Thyroid gland (tissue), 4 donors: Measurements from ENCODE around the gene SND1. TPM values are rescaled to one million over a fixed set of nuclear protein-coding genes. Genes with fewer than 3 reads are reported as not detected.

ENCODE experiments used
- DNase-seq, 2 donors: peaks; one replicate each; pipeline ENCODE4 v3.0.0-alpha.2; 2019
- H3K27ac ChIP-seq, 3 donors: fragments of 200-600 bp; sonication (generic); 1 replicate in 2 of 3; 2 replicates in 1 of 3; pipeline ENCODE4 v1.5.1; 2016 to 2019; ENCODE audit warnings: mild to moderate bottlenecking in 1 of 3, moderate library complexity in 1 of 3
- H3K27me3 ChIP-seq: fragments of 200-600 bp; sonication (generic); one replicate; pipeline ENCODE4 v1.5.1; 2019
- H3K36me3 ChIP-seq, 2 donors: fragments of 200-600 bp; sonication (generic); one replicate each; pipeline ENCODE4 v1.5.1; 2016 to 2019
- H3K4me1 ChIP-seq, 2 donors: fragments of 200-600 bp; sonication (generic); one replicate each; pipeline ENCODE4 v1.5.1; 2017 to 2019
- H3K4me3 ChIP-seq, 3 donors: fragments of 200-600 bp; sonication (generic); replicated peaks in 1 of 3; 1 replicate in 2 of 3; 2 replicates in 1 of 3; pipeline ENCODE4 v1.5.1; 2016; ENCODE audit warnings: mild to moderate bottlenecking in 1 of 3
- H3K9me3 ChIP-seq: fragments of 200-600 bp; sonication (generic); one replicate; pipeline ENCODE4 v1.5.1; 2017
- POLR2A ChIP-seq, 2 donors: fragments of 450-650 bp; IDR thresholded peaks; one replicate each; pipeline ENCODE4 v1.6.1; 2017; ENCODE audit warnings: antibody characterized with exemption in 2 of 2, mild to moderate bottlenecking in 2 of 2, moderate library complexity in 1 of 2
- WGBS, 2 donors: methylation state at CpG; one replicate each; pipeline ENCODE4 v1.1.5; 2017; 5-methylcytosine and 5-hydroxymethylcytosine counted together
- intact Hi-C: fragments of 100-400 bp; cut with DNase I; formaldehyde crosslinking; loops from one replicate; pipeline ENCODE4 v1.15.1; 2023
- total RNA-seq, 4 donors: library from RNA; depleted of rRNA; stranded (reverse); fragments of >200 nt; gene quantifications; one replicate each; pipeline ENCODE4 v1.2.3, GENCODE V29; 2016
- TF ChIP-seq, protein P1 (sequence below), 6 experiments: fragments of 200-600 bp in 3 of 6; fragments of 450-650 bp in 3 of 6; sonication (generic) in 3 of 6; IDR thresholded peaks; one replicate each; pipeline ENCODE4 v1.5.1; 2016 to 2019; ENCODE audit warnings: antibody characterized with exemption in 6 of 6, mild to moderate bottlenecking in 2 of 6, inconsistent platforms in 1 of 6, moderate library complexity in 1 of 6

SND1 gene
- total RNA-seq, 4 donors from 2014 or later: 126 to 167 (median 144) TPM

DNA sequence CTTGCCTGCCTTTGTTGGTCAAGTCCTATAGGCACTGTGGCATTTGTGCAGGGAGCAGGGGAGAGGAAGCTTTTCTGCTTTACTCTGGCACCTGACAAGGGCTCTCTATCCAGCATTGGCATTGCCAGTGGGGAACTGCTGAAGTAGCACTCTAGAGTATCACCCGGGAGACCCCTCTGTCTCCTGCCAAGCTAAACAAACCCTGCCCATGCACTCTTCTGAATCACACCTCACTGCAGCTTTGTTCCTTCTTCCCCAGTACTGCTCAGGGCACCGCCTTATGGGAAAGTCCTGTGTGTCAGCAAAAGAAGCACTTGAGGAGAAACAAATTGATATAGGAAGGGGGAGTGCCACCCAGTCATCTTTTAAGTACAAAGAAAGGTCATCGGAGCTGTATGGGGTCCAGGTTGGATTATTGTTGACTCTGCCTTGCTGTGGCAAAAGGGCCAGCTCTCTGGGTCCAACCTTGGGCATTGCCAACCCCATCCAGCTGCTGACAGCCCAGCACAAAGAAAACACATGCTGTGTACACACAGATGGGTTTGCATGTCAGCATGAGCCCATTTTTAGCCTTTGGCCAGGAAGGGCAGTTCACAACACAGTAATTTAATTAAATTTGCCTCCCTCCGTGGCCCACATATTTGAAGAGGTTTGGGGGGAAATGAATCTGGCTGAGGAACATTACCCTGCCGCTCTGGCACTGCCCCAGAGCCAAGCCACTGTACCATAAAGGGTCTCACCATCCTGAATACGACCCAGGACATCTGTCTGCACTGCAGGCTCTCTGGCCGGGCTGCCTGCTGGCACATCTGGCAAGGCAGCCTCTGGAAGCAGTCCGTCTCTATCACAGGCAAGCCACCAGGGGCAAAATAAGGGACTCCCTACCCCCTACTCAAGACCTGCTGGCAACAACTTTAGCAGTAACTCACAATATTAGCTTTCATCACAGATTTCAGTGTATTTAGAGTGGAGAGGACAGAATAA is 366.2 kb downstream of the SND1 start:
- H3K27ac ChIP-seq: no peak overlapping the region
- DNase-seq: peak; percentile 36 to 55
- H3K9me3 ChIP-seq: no peaks in the 10 kb centered on the region
- TF ChIP-seq, protein P1, sequence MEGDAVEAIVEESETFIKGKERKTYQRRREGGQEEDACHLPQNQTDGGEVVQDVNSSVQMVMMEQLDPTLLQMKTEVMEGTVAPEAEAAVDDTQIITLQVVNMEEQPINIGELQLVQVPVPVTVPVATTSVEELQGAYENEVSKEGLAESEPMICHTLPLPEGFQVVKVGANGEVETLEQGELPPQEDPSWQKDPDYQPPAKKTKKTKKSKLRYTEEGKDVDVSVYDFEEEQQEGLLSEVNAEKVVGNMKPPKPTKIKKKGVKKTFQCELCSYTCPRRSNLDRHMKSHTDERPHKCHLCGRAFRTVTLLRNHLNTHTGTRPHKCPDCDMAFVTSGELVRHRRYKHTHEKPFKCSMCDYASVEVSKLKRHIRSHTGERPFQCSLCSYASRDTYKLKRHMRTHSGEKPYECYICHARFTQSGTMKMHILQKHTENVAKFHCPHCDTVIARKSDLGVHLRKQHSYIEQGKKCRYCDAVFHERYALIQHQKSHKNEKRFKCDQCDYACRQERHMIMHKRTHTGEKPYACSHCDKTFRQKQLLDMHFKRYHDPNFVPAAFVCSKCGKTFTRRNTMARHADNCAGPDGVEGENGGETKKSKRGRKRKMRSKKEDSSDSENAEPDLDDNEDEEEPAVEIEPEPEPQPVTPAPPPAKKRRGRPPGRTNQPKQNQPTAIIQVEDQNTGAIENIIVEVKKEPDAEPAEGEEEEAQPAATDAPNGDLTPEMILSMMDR (IDR thresholded peaks at IDR 0.05): no peak
- no peak for TF ChIP-seq POLR2A (IDR thresholded peaks at IDR 0.05)
- H3K4me3 ChIP-seq: no peak overlapping the region
- peaks cover 7 to 18% of the 10 kb centered on the region in 2 donors for H3K4me1 ChIP-seq
- 65 to 68% methylated on average over 8 of the region's 8 CpGs for WGBS, 2 donors
- intact Hi-C loops: no loop called here
- no peaks in the 10 kb centered on the region for H3K36me3 ChIP-seq
- H3K27me3 ChIP-seq: no peaks in the 10 kb centered on the region

DNA sequence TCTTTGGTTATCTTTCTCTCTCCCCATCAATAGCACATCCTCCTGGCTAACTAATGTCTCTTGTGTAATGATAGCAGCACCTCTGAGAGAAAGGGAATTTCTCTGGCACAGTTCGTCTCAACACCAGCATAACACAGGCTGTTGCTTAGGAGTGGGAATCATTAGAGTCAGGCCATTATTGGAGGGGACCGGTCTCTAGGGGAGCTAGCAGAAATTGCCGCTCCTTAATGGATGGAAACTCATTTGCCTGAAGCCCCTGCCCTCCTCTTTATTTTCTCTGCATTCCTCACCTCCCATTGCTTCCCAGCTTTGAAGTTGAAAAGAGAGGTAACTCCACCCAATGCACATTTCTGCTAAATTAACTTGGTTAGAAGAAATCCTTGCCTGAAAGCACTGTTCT is 367.3 kb downstream of the SND1 start:
- no peak for DNase-seq
- TF ChIP-seq, protein P1 (IDR thresholded peaks at IDR 0.05): no peak
- no peak for TF ChIP-seq POLR2A (IDR thresholded peaks at IDR 0.05)
- peaks cover 7 to 18% of the 10 kb centered on the region in 2 donors for H3K4me1 ChIP-seq
- intact Hi-C loops: no loop called here
- H3K36me3 ChIP-seq: no peaks in the 10 kb centered on the region
- H3K4me3 ChIP-seq: no peak overlapping the region
- H3K27ac ChIP-seq: no peak overlapping the region
- H3K27me3 ChIP-seq: no peaks in the 10 kb centered on the region
- 94 to 100% methylated on average over 3 of the region's 3 CpGs for WGBS, 2 donors
- no peaks in the 10 kb centered on the region for H3K9me3 ChIP-seq

DNA sequence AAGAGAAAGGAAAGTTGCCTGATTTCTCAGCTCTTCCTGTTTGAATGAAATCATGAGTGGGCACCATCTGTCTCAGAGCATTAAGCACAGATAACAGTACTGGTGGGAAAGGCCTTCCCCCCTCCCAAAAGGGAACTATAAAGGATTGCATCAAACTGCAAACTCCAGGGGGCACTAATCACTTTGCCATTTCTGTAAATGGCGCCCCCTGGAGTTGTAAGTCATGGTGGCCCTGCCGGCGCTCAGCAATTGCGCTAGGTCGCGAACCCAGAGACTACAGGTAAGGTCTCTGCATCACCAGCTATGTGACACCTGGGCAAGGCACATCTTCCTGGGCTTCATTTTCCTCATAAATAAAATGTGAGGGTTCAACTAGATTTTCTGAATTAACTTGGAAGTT is 368.2 kb downstream of the SND1 start:
- DNase-seq: no peak
- no peak overlapping the region for H3K4me3 ChIP-seq
- H3K4me1 ChIP-seq: peaks cover 7 to 18% of the 10 kb centered on the region in 2 donors
- no peaks in the 10 kb centered on the region for H3K36me3 ChIP-seq
- no peaks in the 10 kb centered on the region for H3K27me3 ChIP-seq
- 90 to 92% methylated on average over 6 of the region's 6 CpGs for whole genome bisulfite sequencing, 2 donors
- intact Hi-C loops: no loop called here
- H3K27ac ChIP-seq: no peak overlapping the region
- TF ChIP-seq POLR2A (IDR thresholded peaks at IDR 0.05): no peak
- TF ChIP-seq, protein P1 (IDR thresholded peaks at IDR 0.05): no peak
- H3K9me3 ChIP-seq: no peaks in the 10 kb centered on the region

DNA sequence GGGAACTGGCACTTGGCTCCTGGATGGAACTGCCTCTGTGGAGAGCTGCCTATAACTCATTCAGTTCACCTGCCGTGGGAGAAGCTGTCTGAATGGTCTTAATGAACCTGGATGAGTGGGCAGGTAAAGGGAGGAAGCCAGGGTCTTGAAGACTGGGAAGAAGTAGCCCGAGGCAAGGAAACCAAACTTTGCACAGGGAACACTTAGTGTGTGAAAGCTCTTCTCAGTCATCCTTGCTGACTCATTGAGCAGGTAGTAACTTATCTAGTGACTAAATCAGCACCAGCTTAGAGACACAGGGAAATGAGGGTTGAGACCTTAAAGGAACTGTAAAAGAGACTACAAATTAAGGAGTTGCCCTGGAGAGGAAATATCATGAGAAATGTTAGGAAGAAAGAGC is 369.4 kb downstream of the SND1 start:
- Histone ChIP-seq H3K4me3 (no peak overlapping the region), H3K27me3 (no peaks in the 10 kb centered on the region), H3K9me3 (no peaks in the 10 kb centered on the region), H3K4me1 (peaks cover 7 to 18% of the 10 kb centered on the region in 2 donors), H3K27ac (no peak overlapping the region), H3K36me3 (no peaks in the 10 kb centered on the region)
- TF ChIP-seq POLR2A (IDR thresholded peaks at IDR 0.05): no peak
- TF ChIP-seq, protein P1 (IDR thresholded peaks at IDR 0.05): no peak
- intact Hi-C loops: no loop called here
- WGBS, 2 donors: 85 to 98% methylated on average over 2 of the region's 2 CpGs
- DNase-seq: no peak
